ENCODE results near the gene KPNA6.

DNA sequence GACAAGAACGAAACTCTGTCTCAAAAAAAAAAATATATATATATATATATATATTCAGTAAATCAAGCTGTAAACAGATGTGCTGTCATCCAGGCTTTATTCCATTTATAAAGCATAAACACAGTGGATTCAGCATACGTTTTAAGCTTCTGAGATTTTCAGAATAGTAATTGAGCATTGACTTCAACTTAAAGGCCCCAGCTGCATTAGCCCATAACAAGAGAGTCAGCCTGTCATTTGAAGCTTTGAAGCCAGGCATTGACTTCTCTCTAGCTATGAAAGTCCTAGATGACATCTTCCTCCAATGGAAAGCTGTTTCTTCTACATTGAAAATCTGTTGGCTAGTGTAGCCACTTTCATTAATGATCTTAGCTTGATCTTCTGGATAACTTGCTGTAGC, 6.6 kb downstream of the KPNA6 start:
- TF ChIP-seq, protein P1, sequence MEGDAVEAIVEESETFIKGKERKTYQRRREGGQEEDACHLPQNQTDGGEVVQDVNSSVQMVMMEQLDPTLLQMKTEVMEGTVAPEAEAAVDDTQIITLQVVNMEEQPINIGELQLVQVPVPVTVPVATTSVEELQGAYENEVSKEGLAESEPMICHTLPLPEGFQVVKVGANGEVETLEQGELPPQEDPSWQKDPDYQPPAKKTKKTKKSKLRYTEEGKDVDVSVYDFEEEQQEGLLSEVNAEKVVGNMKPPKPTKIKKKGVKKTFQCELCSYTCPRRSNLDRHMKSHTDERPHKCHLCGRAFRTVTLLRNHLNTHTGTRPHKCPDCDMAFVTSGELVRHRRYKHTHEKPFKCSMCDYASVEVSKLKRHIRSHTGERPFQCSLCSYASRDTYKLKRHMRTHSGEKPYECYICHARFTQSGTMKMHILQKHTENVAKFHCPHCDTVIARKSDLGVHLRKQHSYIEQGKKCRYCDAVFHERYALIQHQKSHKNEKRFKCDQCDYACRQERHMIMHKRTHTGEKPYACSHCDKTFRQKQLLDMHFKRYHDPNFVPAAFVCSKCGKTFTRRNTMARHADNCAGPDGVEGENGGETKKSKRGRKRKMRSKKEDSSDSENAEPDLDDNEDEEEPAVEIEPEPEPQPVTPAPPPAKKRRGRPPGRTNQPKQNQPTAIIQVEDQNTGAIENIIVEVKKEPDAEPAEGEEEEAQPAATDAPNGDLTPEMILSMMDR (IDR thresholded peaks at IDR 0.05), result no peak
- no peak for TF ChIP-seq POLR2A (IDR thresholded peaks at IDR 0.05)
